GM21447 (cell line): ENCODE data around the gene TTYH2.

Experiments
- ATAC-seq: cut with Tn5 transposase; IDR thresholded peaks from one replicate; pipeline ENCODE4 v1.9.1; 2021; ENCODE audit not compliant: unreplicated experiment

The TTYH2 gene

GRCh38 chr17:74194682-74195081 lies 18.7 kb upstream of the TTYH2 start:
- ATAC-seq = no peak

- ATAC-seq = no peak
These were observed 16.6 kb upstream of the TTYH2 start for GRCh38 chr17:74196541-74197317.

GRCh38 chr17:74197801-74198200 lies 15.6 kb upstream of the TTYH2 start:
- no peak for ATAC-seq

GRCh38 chr17:74198694-74199093 lies 14.7 kb upstream of the TTYH2 start:
- no peak for ATAC-seq

- ATAC-seq = no peak
These were observed 13.9 kb upstream of the TTYH2 start for GRCh38 chr17:74199306-74200092.

- ATAC-seq = no peak
These were observed 13.3 kb upstream of the TTYH2 start for GRCh38 chr17:74200112-74200511.

- ATAC-seq = no peak
These were observed 12.1 kb upstream of the TTYH2 start for GRCh38 chr17:74201250-74201649.

GRCh38 chr17:74201948-74202347 lies 11.4 kb upstream of the TTYH2 start:
- ATAC-seq = no peak

- no peak for ATAC-seq
These were observed 10.4 kb upstream of the TTYH2 start for GRCh38 chr17:74202938-74203337.

- ATAC-seq = peak; percentile 74
These were observed 9.7 kb upstream of the TTYH2 start, which contains the start of gene RPL38 for GRCh38 chr17:74203439-74204240. Gene RPL38 (plus strand): TSS chr17:74203678. CDS start chr17:74203956, 278 bp downstream.

GRCh38 chr17:74204474-74204873 lies 8.9 kb upstream of the TTYH2 start:
- ATAC-seq = no peak

- no peak for ATAC-seq
These were observed 8.1 kb upstream of the TTYH2 start for GRCh38 chr17:74205274-74205673.

GRCh38 chr17:74206332-74206818 lies 7.0 kb upstream of the TTYH2 start:
- no peak for ATAC-seq

GRCh38 chr17:74210191-74211140 lies 2.9 kb upstream of the TTYH2 start:
- no peak for ATAC-seq

- no peak for ATAC-seq
These were observed 2.0 kb upstream of the TTYH2 start for GRCh38 chr17:74211141-74211911.

GRCh38 chr17:74211912-74212208 lies 1.5 kb upstream of the TTYH2 start:
- ATAC-seq = no peak

GRCh38 chr17:74212209-74212912 lies 1.0 kb upstream of the TTYH2 start:
- peak; percentile 2 for ATAC-seq

- ATAC-seq = no peak
These were observed 555 bp downstream of the TTYH2 start for GRCh38 chr17:74213861-74214391.
